ENCODE results near the gene RGMB. TPM values are rescaled to one million over a fixed set of nuclear protein-coding genes. Genes with fewer than 3 reads are reported as not detected.
"Not testable (repeated sequence)": the region's sequence is repeated elsewhere in the genome, so short reads cannot be mapped to it uniquely, and the experiment has no call there.

Gene RGMB
- total and polyA plus RNA-seq, 2 of the 13 experiments (the other 11 are each of a cell fraction or from before 2014, with no cell fraction given) = 3.0 to 3.8 TPM

DNA sequence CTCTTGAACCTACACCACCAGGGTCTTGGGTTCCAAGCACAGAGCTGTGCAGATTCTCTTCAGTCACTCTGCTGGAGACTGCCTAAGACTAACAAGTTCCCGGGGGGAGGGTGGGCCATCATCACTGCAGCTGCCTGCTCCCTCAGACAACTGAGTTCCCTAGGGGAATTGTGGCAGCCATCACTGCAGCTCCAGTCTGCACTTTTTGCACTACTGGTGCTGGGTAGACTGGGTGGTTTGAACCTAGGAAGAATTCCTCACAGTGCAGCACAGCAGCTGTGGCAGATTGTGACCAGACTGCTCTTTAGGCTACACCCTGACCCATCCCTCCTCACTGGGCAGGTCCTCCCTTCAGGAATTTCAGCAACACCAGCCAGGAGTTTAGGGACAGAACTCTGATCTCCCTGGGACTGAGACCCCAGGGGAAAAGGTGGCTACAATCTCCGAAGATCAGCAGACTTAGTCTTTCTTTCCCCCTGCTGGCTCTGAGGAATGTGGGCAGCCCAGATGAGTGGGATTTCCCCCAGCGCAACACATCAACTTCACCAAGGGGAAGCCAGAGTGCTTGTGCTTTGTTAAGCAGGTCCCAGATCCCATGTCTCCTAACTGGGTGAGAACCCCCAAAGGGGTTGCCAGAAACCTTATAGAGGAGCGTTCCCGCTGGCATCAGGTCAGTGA lies 30.9 kb upstream of the RGMB start:
- ChIA-PET CTCF (ENCODE audit: low intra/inter-chr PET ratio, low total read pairs) (no interaction called here), POLR2A (no interaction called here)
- DNase-seq (ENCODE audit: low spot score) = no peak
- no peaks in the 10 kb centered on the region for H3K4me1 ChIP-seq (ENCODE audit: insufficient read depth, low read length)
- no peaks in the 10 kb centered on the region for H3K9me3 ChIP-seq (ENCODE audit: low read length)
- 0 out of 5 replicates have a peak, but pooled peaks cover 0 to 1% of the 10 kb centered on the region in 2 experiments for H3K27me3 ChIP-seq (ENCODE audit: control insufficient read depth in 1 of 2, insufficient read depth in 2 of 2, low read length in 2 of 2)
- H3K9ac ChIP-seq (ENCODE audit: insufficient read depth, low read depth, low read length) = no peak overlapping the region
- TF ChIP-seq ZNF567 (CRISPR knock-in tag; IDR thresholded peaks at IDR 0.05; ENCODE audit: borderline replicate concordance) = no peak
- no peaks in the 10 kb centered on the region for H4K20me1 ChIP-seq (ENCODE audit: insufficient read depth, low read length)
- 0% methylated on average over 1 of the region's 5 CpGs for WGBS (ENCODE audit: low lambda C conversion rate)
- no peaks in the 10 kb centered on the region for H3K79me2 ChIP-seq (ENCODE audit: insufficient read depth, low read length)
- BruUV-seq (replicated peaks) = no TSS peak
- H2AFZ ChIP-seq (ENCODE audit: low read length) = no peak overlapping the region
- H3K36me3 ChIP-seq (replicated peaks in 1 of 2; ENCODE audit: control insufficient read depth in 1 of 2, insufficient read depth in 2 of 2, low read length in 2 of 2) = no peaks in the 10 kb centered on the region
- no peak overlapping the region for H3K4me3 ChIP-seq (replicated peaks in 1 of 3; ENCODE audit: insufficient read depth in 1 of 3, low read depth in 2 of 3, low read length in 3 of 3)
- H3K27ac ChIP-seq (ENCODE audit: extremely low read length, insufficient read depth, low read length) = no peak overlapping the region
- no peak for FAIRE-seq
- no peak overlapping the region for H3K4me2 ChIP-seq (ENCODE audit: low read depth, low read length)
- ATAC-seq = no peak; the same call in 2 of the 3 replicates
- in situ Hi-C loops (cut with HindIII; ENCODE audit: extremely low pct_ligation_motif_present, low pct_unique_long_range_greater_than_20kb) = no loop called here
- intact Hi-C loops (cut with micrococcal nuclease; ENCODE audit: unreplicated experiment) = no loop called here

DNA sequence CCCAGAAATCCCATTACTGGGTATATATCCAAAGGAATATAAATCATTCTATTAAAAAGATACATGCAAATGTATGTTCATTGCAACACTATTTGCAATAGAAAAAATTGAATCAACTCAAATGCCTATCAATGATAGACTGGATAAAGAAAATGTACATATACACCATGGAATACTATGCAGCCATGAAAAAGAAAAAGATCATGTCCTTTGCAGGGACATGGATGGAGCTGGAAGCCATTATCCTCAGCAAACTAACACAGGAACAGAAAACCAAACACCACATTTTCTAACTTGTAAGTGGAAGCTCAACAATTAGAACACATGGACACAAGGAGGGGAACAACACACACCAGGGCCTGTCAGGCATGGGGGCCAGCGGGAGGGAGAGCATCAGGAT lies 25.2 kb upstream of the RGMB start:
- H2AFZ ChIP-seq (ENCODE audit: low read length); H3K4me3 ChIP-seq (replicated peaks in 1 of 3; ENCODE audit: insufficient read depth in 1 of 3, low read depth in 2 of 3, low read length in 3 of 3); POLR2A ChIA-PET; intact Hi-C loops (cut with micrococcal nuclease; ENCODE audit: unreplicated experiment); DNase-seq (ENCODE audit: low spot score); H3K36me3 ChIP-seq (replicated peaks in 1 of 2; ENCODE audit: control insufficient read depth in 1 of 2, insufficient read depth in 2 of 2, low read length in 2 of 2); in situ Hi-C loops (cut with HindIII; ENCODE audit: extremely low pct_ligation_motif_present, low pct_unique_long_range_greater_than_20kb); H3K9ac ChIP-seq (ENCODE audit: insufficient read depth, low read depth, low read length); CTCF ChIA-PET (ENCODE audit: low intra/inter-chr PET ratio, low total read pairs); FAIRE-seq; BruUV-seq (replicated peaks); H3K4me2 ChIP-seq (ENCODE audit: low read depth, low read length); ATAC-seq; H3K27ac ChIP-seq (ENCODE audit: extremely low read length, insufficient read depth, low read length); H3K27me3 ChIP-seq (ENCODE audit: control insufficient read depth in 1 of 2, insufficient read depth in 2 of 2, low read length in 2 of 2); H3K4me1 ChIP-seq (ENCODE audit: insufficient read depth, low read length); H3K9me3 ChIP-seq (ENCODE audit: low read length); H3K79me2 ChIP-seq (ENCODE audit: insufficient read depth, low read length); H4K20me1 ChIP-seq (ENCODE audit: insufficient read depth, low read length): not testable (repeated sequence)
- 0% methylated on average over 1 of the region's 1 CpG for WGBS (ENCODE audit: low lambda C conversion rate)

Measured in HepG2 (cell line).